CD14-positive monocyte (primary cell): ENCODE results near the gene SCAI. TPM values are rescaled to one million over a fixed set of nuclear protein-coding genes. Genes with fewer than 3 reads are reported as not detected.

Experiments used
- DNase-seq, 3 donors: peaks; one replicate each; pipeline ENCODE4 v3.0.0-alpha.2; 2011 to 2022
- H2AFZ ChIP-seq: 2 replicates; pipeline ENCODE4 v1.6.0; 2012; ENCODE audit warnings: mild to moderate bottlenecking, low read depth, low read length, inconsistent platforms; ENCODE audit not compliant: insufficient read depth, poor library complexity, severe bottlenecking
- H3K27ac ChIP-seq, 2 donors: 1 replicate in 1 of 2; 2 replicates in 1 of 2; pipeline ENCODE4 v1.5.1; 2012 to 2013; ENCODE audit warnings: low read length in 2 of 2, control low read depth in 1 of 2, inconsistent platforms in 1 of 2, low read depth in 1 of 2, mild to moderate bottlenecking in 1 of 2
- H3K27me3 ChIP-seq, 2 donors: one replicate each; pipeline versions ENCODE4 v1.6.0 to v1.6.1; 2011 to 2013; ENCODE audit warnings: low read length in 2 of 2; ENCODE audit not compliant: control insufficient read depth in 2 of 2, insufficient read depth in 2 of 2
- H3K36me3 ChIP-seq, 2 donors: replicated peaks in 1 of 2; 1 replicate in 1 of 2; 2 replicates in 1 of 2; pipeline versions ENCODE4 v1.5.1 to v1.6.1; 2012 to 2013; ENCODE audit warnings: low read length in 2 of 2, control low read depth in 1 of 2, inconsistent platforms in 1 of 2, mild to moderate bottlenecking in 1 of 2; ENCODE audit not compliant: insufficient read depth in 2 of 2, control insufficient read depth in 1 of 2
- H3K4me1 ChIP-seq, 2 donors: 1 replicate in 1 of 2; 2 replicates in 1 of 2; pipeline versions ENCODE4 v1.5.1 to v1.6.1; 2012 to 2013; ENCODE audit warnings: low read length in 2 of 2, control low read depth in 1 of 2, inconsistent platforms in 1 of 2, mild to moderate bottlenecking in 1 of 2, moderate library complexity in 1 of 2; ENCODE audit not compliant: insufficient read depth in 2 of 2, control insufficient read depth in 1 of 2
- H3K4me2 ChIP-seq: replicated peaks from 2 replicates; pipeline ENCODE3; 2012; ENCODE audit warnings: low read length, moderate library complexity, mild to moderate bottlenecking; ENCODE audit not compliant: poor library complexity, severe bottlenecking; ENCODE audit errors: extremely low read depth
- H3K4me3 ChIP-seq, 3 experiments: fragments of 200-600 bp in 1 of 3; sonication (generic) in 1 of 3; replicated peaks in 1 of 3; 1 replicate in 2 of 3; 2 replicates in 1 of 3; pipeline ENCODE4 v1.5.1; 2011 to 2013; ENCODE audit warnings: low read length in 3 of 3, mild to moderate bottlenecking in 3 of 3, control low read depth in 2 of 3, low read depth in 2 of 3, inconsistent platforms in 1 of 3, moderate library complexity in 1 of 3
- H3K79me2 ChIP-seq: 2 replicates; pipeline ENCODE4 v1.6.0; 2012; ENCODE audit warnings: mild to moderate bottlenecking, control low read depth, inconsistent platforms, low read length, moderate library complexity; ENCODE audit not compliant: insufficient read depth
- H3K9ac ChIP-seq: 2 replicates; pipeline ENCODE4 v1.6.0; 2017; ENCODE audit warnings: low read length, mild to moderate bottlenecking; ENCODE audit not compliant: insufficient read depth, poor library complexity, severe bottlenecking
- H3K9me3 ChIP-seq, 2 donors: replicated peaks in 1 of 2; 1 replicate in 1 of 2; 2 replicates in 1 of 2; pipeline versions ENCODE4 v1.5.1 to v1.6.1; 2012 to 2013; ENCODE audit warnings: low read length in 2 of 2, control low read depth in 1 of 2; ENCODE audit not compliant: control insufficient read depth in 1 of 2, insufficient read depth in 1 of 2
- H4K20me1 ChIP-seq: 2 replicates; pipeline ENCODE4 v1.6.0; 2012; ENCODE audit warnings: mild to moderate bottlenecking, low read length, control low read depth, moderate library complexity; ENCODE audit not compliant: insufficient read depth
- H3K27ac Mint-ChIP-seq, 7 donors: one replicate each; pipeline ENCODE4 v1.8.0; 2020; ENCODE audit warnings: mild to moderate bottlenecking in 7 of 7, mixed read lengths in 7 of 7, moderate library complexity in 6 of 7, inconsistent platforms in 2 of 7
- H3K27me3 Mint-ChIP-seq, 3 donors: one replicate each; pipeline ENCODE4 v1.8.0; 2021 to 2022; ENCODE audit warnings: low read depth in 3 of 3, mild to moderate bottlenecking in 3 of 3, mixed read lengths in 3 of 3, moderate library complexity in 3 of 3, inconsistent platforms in 1 of 3
- H3K36me3 Mint-ChIP-seq, 2 donors: one replicate each; pipeline ENCODE4 v1.8.0; 2020; ENCODE audit warnings: mixed read lengths in 2 of 2, inconsistent platforms in 1 of 2, mild to moderate bottlenecking in 1 of 2
- H3K4me1 Mint-ChIP-seq: one replicate; pipeline ENCODE4 v1.8.0; 2020; ENCODE audit warnings: mild to moderate bottlenecking, mixed read lengths
- H3K4me3 Mint-ChIP-seq, 2 donors: one replicate each; pipeline ENCODE4 v1.8.0; 2020; ENCODE audit warnings: mild to moderate bottlenecking in 2 of 2, mixed read lengths in 2 of 2, moderate library complexity in 1 of 2
- H3K9me3 Mint-ChIP-seq, 7 donors: one replicate each; pipeline ENCODE4 v1.8.0; 2020 to 2022; ENCODE audit warnings: mixed read lengths in 7 of 7, mild to moderate bottlenecking in 6 of 7, moderate library complexity in 6 of 7, inconsistent platforms in 2 of 7
- WGBS: methylation state at CpG from one replicate; pipeline ENCODE4 v1.1.5; 2013; ENCODE audit warnings: missing lambda C conversion rate; ENCODE audit not compliant: insufficient coverage; 5-methylcytosine and 5-hydroxymethylcytosine counted together
- intact Hi-C, 2 donors: fragments of 100-400 bp; cut with micrococcal nuclease; formaldehyde crosslinking; loops; one replicate each; pipeline versions ENCODE4 v1.15.0 to v1.15.1; 2023
- polyA plus RNA-seq, 3 donors: library from polyadenylated mRNA; depleted of rRNA in 1 of 3; unstranded in 2 of 3; stranded (reverse) in 1 of 3; fragments of 300-500 nt in 2 of 3; fragments of >200 nt in 1 of 3; fragmentation: Illumina TruSeq in 2 of 3; gene quantifications; 1 replicate in 2 of 3; 2 replicates in 1 of 3; pipeline ENCODE4 v1.2.3, GENCODE V29; 2012 to 2021
- TF ChIP-seq, protein P1 (sequence below): fragments of 200-600 bp; IDR thresholded peaks from one replicate; pipeline ENCODE4 v1.8.0; 2022; ENCODE audit warnings: antibody characterized with exemption, mild to moderate bottlenecking

Gene SCAI
- polyA plus RNA-seq, 3 donors: 0.76 to 1.4 (median 0.84) TPM

GRCh38 chr9:124940894-124941678 is 202.2 kb downstream of the SCAI start, which contains the start of gene GOLGA1:
Gene GOLGA1, minus strand, starts transcription at chr9:124941083. Its CDS starts 2,372 bp downstream, at chr9:124938711.
- Histone ChIP-seq H3K4me3 (peak within 1 kb of the TSS; percentile 86 to 94 (median 88)), H3K79me2 (peaks cover 38% of the 10 kb centered on the region), H3K36me3 (peaks cover 9 to 27% of the 10 kb centered on the region in 2 donors), H3K9ac (peak within 1 kb of the TSS; percentile 96), H3K4me2 (peak within 1 kb of the TSS; percentile 90), H4K20me1 (no peaks in the 10 kb centered on the region), H3K27ac (peak within 1 kb of the TSS; percentile 90 to 99), H3K27me3 (no peaks in the 10 kb centered on the region), H2AFZ (peak within 1 kb of the TSS; percentile 94), H3K9me3 (no peaks in the 10 kb centered on the region), H3K4me1 (peaks cover 14 to 16% of the 10 kb centered on the region in 2 donors)
- peak; percentile 94 to 96 (median 96) for DNase-seq
- Mint-ChIP-seq H3K4me1 (peaks cover 28% of the 10 kb centered on the region), H3K4me3 (peak within 1 kb of the TSS; percentile 94 to 99), H3K27ac (peak within 1 kb of the TSS; percentile 95 to 99 (median 99)), H3K27me3 (no peaks in the 10 kb centered on the region), H3K9me3 (no peaks in the 10 kb centered on the region), H3K36me3 (peaks cover 11 to 20% of the 10 kb centered on the region in 2 donors)
- TF ChIP-seq, protein P1, sequence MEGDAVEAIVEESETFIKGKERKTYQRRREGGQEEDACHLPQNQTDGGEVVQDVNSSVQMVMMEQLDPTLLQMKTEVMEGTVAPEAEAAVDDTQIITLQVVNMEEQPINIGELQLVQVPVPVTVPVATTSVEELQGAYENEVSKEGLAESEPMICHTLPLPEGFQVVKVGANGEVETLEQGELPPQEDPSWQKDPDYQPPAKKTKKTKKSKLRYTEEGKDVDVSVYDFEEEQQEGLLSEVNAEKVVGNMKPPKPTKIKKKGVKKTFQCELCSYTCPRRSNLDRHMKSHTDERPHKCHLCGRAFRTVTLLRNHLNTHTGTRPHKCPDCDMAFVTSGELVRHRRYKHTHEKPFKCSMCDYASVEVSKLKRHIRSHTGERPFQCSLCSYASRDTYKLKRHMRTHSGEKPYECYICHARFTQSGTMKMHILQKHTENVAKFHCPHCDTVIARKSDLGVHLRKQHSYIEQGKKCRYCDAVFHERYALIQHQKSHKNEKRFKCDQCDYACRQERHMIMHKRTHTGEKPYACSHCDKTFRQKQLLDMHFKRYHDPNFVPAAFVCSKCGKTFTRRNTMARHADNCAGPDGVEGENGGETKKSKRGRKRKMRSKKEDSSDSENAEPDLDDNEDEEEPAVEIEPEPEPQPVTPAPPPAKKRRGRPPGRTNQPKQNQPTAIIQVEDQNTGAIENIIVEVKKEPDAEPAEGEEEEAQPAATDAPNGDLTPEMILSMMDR: no peak
- intact Hi-C loops: loop anchor here (2.0 to 10.0 kb wide), 5 partner anchors 79 to 202 kb away; partner anchors contain the start of genes ARPC5L (in 2 of the 2), NR6A1 (in 2 of the 2), RPL35 (in 2 of the 2) and SCAI (in 2 of the 2)
- WGBS: under 1% methylated on average over 69 of the region's 70 CpGs

DNA sequence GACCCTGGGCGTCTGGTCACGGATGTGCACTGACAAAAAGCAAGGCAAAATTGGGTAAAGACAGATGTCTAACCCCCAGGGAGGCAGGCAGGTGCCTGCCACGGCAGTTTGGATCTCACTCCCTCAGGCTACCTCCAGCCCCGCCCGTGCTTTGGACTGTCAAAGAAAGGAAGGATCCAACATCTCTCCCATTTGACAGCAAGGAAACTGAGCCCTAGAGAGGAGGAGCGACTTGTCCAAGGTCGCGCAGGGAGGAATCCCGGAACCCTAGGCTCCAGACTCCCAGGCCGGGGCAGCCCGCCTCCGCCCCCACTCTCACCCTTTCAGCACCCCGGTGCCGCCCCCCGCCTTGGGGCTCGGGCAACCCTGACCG is 202.8 kb downstream of the SCAI start:
- H3K4me2 ChIP-seq: peak overlapping the region; percentile 90
- Mint-ChIP-seq H3K27ac (peak overlapping the region; percentile 95 to 99 (median 98)), H3K27me3 (no peaks in the 10 kb centered on the region), H3K4me1 (peaks cover 30% of the 10 kb centered on the region), H3K36me3 (peaks cover 16 to 26% of the 10 kb centered on the region in 2 donors), H3K4me3 (peak overlapping the region; percentile 89 to 94), H3K9me3 (no peaks in the 10 kb centered on the region)
- peak overlapping the region; percentile 94 for H2AFZ ChIP-seq
- peak in 1 of 3 donors; percentile 3 for DNase-seq
- WGBS: 0% methylated on average over 13 of the region's 17 CpGs
- H3K27me3 ChIP-seq: no peaks in the 10 kb centered on the region
- peak overlapping the region; percentile 96 for H3K9ac ChIP-seq
- peaks cover 14 to 32% of the 10 kb centered on the region in 2 donors for H3K36me3 ChIP-seq
- H4K20me1 ChIP-seq: no peaks in the 10 kb centered on the region
- TF ChIP-seq, protein P1: no peak
- no peaks in the 10 kb centered on the region for H3K9me3 ChIP-seq
- peak overlapping the region; percentile 90 to 99 for H3K27ac ChIP-seq
- H3K4me3 ChIP-seq: peak overlapping the region; percentile 86 to 94 (median 88)
- H3K79me2 ChIP-seq: peaks cover 38% of the 10 kb centered on the region
- intact Hi-C loops: loop anchor here (2.0 to 10.0 kb wide), 5 partner anchors 78 to 202 kb away; partner anchors contain the start of genes ARPC5L (in 2 of the 2), NR6A1 (in 2 of the 2), RPL35 (in 2 of the 2) and SCAI (in 2 of the 2)
- peaks cover 14 to 16% of the 10 kb centered on the region in 2 donors for H3K4me1 ChIP-seq
